Activated naive CD4-positive, alpha-beta T cell treated with anti-CD3 and anti-CD28 coated beads, Interleukin-2, amount 50 U/mL, for 24 hours (primary cell): ENCODE data around the gene TMED5.
"Not testable (repeated sequence)": the region's sequence is repeated elsewhere in the genome, so short reads cannot be mapped to it uniquely, and the experiment has no call there.

Experiments used
- H3K27ac Mint-ChIP-seq: one replicate; pipeline ENCODE4 v1.8.0; 2021; ENCODE audit warnings: mild to moderate bottlenecking, mixed read lengths
- H3K27me3 Mint-ChIP-seq: one replicate; pipeline ENCODE4 v1.8.0; 2021; ENCODE audit warnings: mixed read lengths
- H3K36me3 Mint-ChIP-seq: one replicate; pipeline ENCODE4 v1.8.0; 2021; ENCODE audit warnings: mixed read lengths
- H3K4me1 Mint-ChIP-seq: one replicate; pipeline ENCODE4 v1.8.0; 2021; ENCODE audit warnings: mixed read lengths
- H3K4me3 Mint-ChIP-seq: one replicate; pipeline ENCODE4 v1.8.0; 2021; ENCODE audit warnings: mild to moderate bottlenecking, mixed read lengths
- H3K9me3 Mint-ChIP-seq: one replicate; pipeline ENCODE4 v1.8.0; 2021; ENCODE audit warnings: mixed read lengths

Gene TMED5

GRCh38 chr1:93186667-93187066 is 6.5 kb upstream of the TMED5 start:
- peaks cover 4% of the 10 kb centered on the region for H3K36me3 Mint-ChIP-seq
- H3K27ac Mint-ChIP-seq, result no peak overlapping the region

GRCh38 chr1:93180723-93181613 is 755 bp upstream of the TMED5 start, which contains the start of gene CCDC18:
TSS of gene CCDC18 (plus strand) at chr1:93180724. CDS start at chr1:93183362, 2,638 bp downstream.
- H3K27ac Mint-ChIP-seq, result peak within 1 kb of the TSS; percentile 98
- H3K4me3 Mint-ChIP-seq, result peak within 1 kb of the TSS; percentile 93
- H3K27me3 Mint-ChIP-seq, result no peaks in the 10 kb centered on the region
- H3K36me3 Mint-ChIP-seq, result peaks cover 9% of the 10 kb centered on the region
- H3K9me3 Mint-ChIP-seq, result no peaks in the 10 kb centered on the region
- peaks cover 54% of the 10 kb centered on the region for H3K4me1 Mint-ChIP-seq

More at GRCh38 chr1:93186667-93187066, 6.5 kb upstream of the TMED5 start:
- Mint-ChIP-seq H3K4me3 (no peak overlapping the region), H3K27me3 (no peaks in the 10 kb centered on the region), H3K4me1 (peaks cover 23% of the 10 kb centered on the region), H3K9me3 (no peaks in the 10 kb centered on the region)

GRCh38 chr1:93178418-93178817 is 1.8 kb downstream of the TMED5 start:
- Mint-ChIP-seq H3K9me3 (no peaks in the 10 kb centered on the region), H3K4me3 (peak overlapping the region; percentile 93), H3K27me3 (no peaks in the 10 kb centered on the region), H3K27ac (peak overlapping the region; percentile 82), H3K4me1 (peaks cover 66% of the 10 kb centered on the region), H3K36me3 (peaks cover 13% of the 10 kb centered on the region)

- Mint-ChIP-seq H3K36me3 (peaks cover 16% of the 10 kb centered on the region), H3K9me3 (no peaks in the 10 kb centered on the region), H3K27ac (peak overlapping the region; percentile 82), H3K4me3 (peak overlapping the region; percentile 93), H3K27me3 (no peaks in the 10 kb centered on the region), H3K4me1 (peaks cover 70% of the 10 kb centered on the region)
These were observed 2.2 kb downstream of the TMED5 start for GRCh38 chr1:93177991-93178390.

- Mint-ChIP-seq H3K36me3 (peaks cover 22% of the 10 kb centered on the region), H3K4me3 (peak overlapping the region; percentile 51), H3K4me1 (peaks cover 75% of the 10 kb centered on the region)
- H3K9me3 Mint-ChIP-seq, H3K27me3 Mint-ChIP-seq, H3K27ac Mint-ChIP-seq: not testable (repeated sequence)
These were observed 5.6 kb downstream of the TMED5 start for GRCh38 chr1:93174638-93175037.

- H3K36me3 Mint-ChIP-seq, result peaks cover 30% of the 10 kb centered on the region
- H3K27me3 Mint-ChIP-seq, result no peaks in the 10 kb centered on the region
- H3K9me3 Mint-ChIP-seq, result peaks cover 6% of the 10 kb centered on the region
- H3K4me1 Mint-ChIP-seq, result peaks cover 76% of the 10 kb centered on the region
- H3K27ac Mint-ChIP-seq, result no peak overlapping the region
- peak overlapping the region; percentile 72 for H3K4me3 Mint-ChIP-seq
These were observed 7.4 kb downstream of the TMED5 start for GRCh38 chr1:93172778-93173177.

- peaks cover 77% of the 10 kb centered on the region for H3K4me1 Mint-ChIP-seq
These were observed 8.6 kb downstream of the TMED5 start for GRCh38 chr1:93171549-93172034.

GRCh38 chr1:93170141-93170678 is 10.0 kb downstream of the TMED5 start:
- not testable (repeated sequence) for H3K27me3 Mint-ChIP-seq, H3K9me3 Mint-ChIP-seq, H3K4me3 Mint-ChIP-seq, H3K27ac Mint-ChIP-seq
- H3K4me1 Mint-ChIP-seq, result peaks cover 73% of the 10 kb centered on the region
- H3K36me3 Mint-ChIP-seq, result peaks cover 39% of the 10 kb centered on the region

More at GRCh38 chr1:93171549-93172034, 8.6 kb downstream of the TMED5 start:
- Mint-ChIP-seq H3K9me3 (peaks cover 10% of the 10 kb centered on the region), H3K4me3 (peak overlapping the region; percentile 91), H3K27me3 (no peaks in the 10 kb centered on the region), H3K36me3 (peaks cover 38% of the 10 kb centered on the region), H3K27ac (peak overlapping the region; percentile 8)

- H3K36me3 Mint-ChIP-seq, result peaks cover 29% of the 10 kb centered on the region
- H3K27me3 Mint-ChIP-seq, result no peaks in the 10 kb centered on the region
- no peak overlapping the region for H3K4me3 Mint-ChIP-seq
- H3K9me3 Mint-ChIP-seq, result peaks cover 10% of the 10 kb centered on the region
- peaks cover 65% of the 10 kb centered on the region for H3K4me1 Mint-ChIP-seq
- no peak overlapping the region for H3K27ac Mint-ChIP-seq
These were observed 13.2 kb downstream of the TMED5 start for GRCh38 chr1:93167006-93167405.

- Mint-ChIP-seq H3K4me1 (peaks cover 62% of the 10 kb centered on the region), H3K36me3 (peaks cover 28% of the 10 kb centered on the region)
- H3K4me3 Mint-ChIP-seq, H3K27me3 Mint-ChIP-seq, H3K9me3 Mint-ChIP-seq, H3K27ac Mint-ChIP-seq: not testable (repeated sequence)
These were observed 14.3 kb downstream of the TMED5 start for GRCh38 chr1:93165895-93166294.

- Mint-ChIP-seq H3K9me3 (peaks cover 10% of the 10 kb centered on the region), H3K36me3 (peaks cover 28% of the 10 kb centered on the region), H3K4me1 (peaks cover 60% of the 10 kb centered on the region), H3K27me3 (no peaks in the 10 kb centered on the region), H3K27ac (peak overlapping the region; percentile 47), H3K4me3 (no peak overlapping the region)
These were observed 15.4 kb downstream of the TMED5 start for GRCh38 chr1:93164816-93165215.

GRCh38 chr1:93163314-93163713 is 16.9 kb downstream of the TMED5 start:
- not testable (repeated sequence) for H3K27ac Mint-ChIP-seq, H3K9me3 Mint-ChIP-seq, H3K4me3 Mint-ChIP-seq, H3K27me3 Mint-ChIP-seq
- Mint-ChIP-seq H3K4me1 (peaks cover 48% of the 10 kb centered on the region), H3K36me3 (peaks cover 24% of the 10 kb centered on the region)

GRCh38 chr1:93159337-93159736 is 20.9 kb downstream of the TMED5 start:
- no peak overlapping the region for H3K4me3 Mint-ChIP-seq
- H3K36me3 Mint-ChIP-seq, result peaks cover 9% of the 10 kb centered on the region
- peak overlapping the region; percentile 62 for H3K27ac Mint-ChIP-seq
- no peaks in the 10 kb centered on the region for H3K27me3 Mint-ChIP-seq
- H3K4me1 Mint-ChIP-seq, result peaks cover 28% of the 10 kb centered on the region
- H3K9me3 Mint-ChIP-seq, result no peaks in the 10 kb centered on the region

- Mint-ChIP-seq H3K9me3 (no peaks in the 10 kb centered on the region), H3K4me3 (no peak overlapping the region), H3K4me1 (peaks cover 17% of the 10 kb centered on the region), H3K27me3 (no peaks in the 10 kb centered on the region), H3K27ac (no peak overlapping the region), H3K36me3 (peaks cover 9% of the 10 kb centered on the region)
These were observed 24.9 kb downstream of the TMED5 start for GRCh38 chr1:93155335-93155734.

GRCh38 chr1:93154898-93155297 is 25.3 kb downstream of the TMED5 start:
- Mint-ChIP-seq H3K27ac (no peak overlapping the region), H3K4me1 (peaks cover 17% of the 10 kb centered on the region), H3K36me3 (peaks cover 11% of the 10 kb centered on the region), H3K4me3 (no peak overlapping the region), H3K9me3 (no peaks in the 10 kb centered on the region), H3K27me3 (no peaks in the 10 kb centered on the region)

GRCh38 chr1:93152835-93153234 is 27.4 kb downstream of the TMED5 start:
- Mint-ChIP-seq H3K27me3 (no peaks in the 10 kb centered on the region), H3K4me1 (peaks cover 17% of the 10 kb centered on the region), H3K9me3 (no peaks in the 10 kb centered on the region), H3K27ac (peak overlapping the region; percentile 51), H3K36me3 (peaks cover 10% of the 10 kb centered on the region), H3K4me3 (no peak overlapping the region)
